ENCODE measurements around the gene ABCG1.

ABCG1 gene

DNA sequence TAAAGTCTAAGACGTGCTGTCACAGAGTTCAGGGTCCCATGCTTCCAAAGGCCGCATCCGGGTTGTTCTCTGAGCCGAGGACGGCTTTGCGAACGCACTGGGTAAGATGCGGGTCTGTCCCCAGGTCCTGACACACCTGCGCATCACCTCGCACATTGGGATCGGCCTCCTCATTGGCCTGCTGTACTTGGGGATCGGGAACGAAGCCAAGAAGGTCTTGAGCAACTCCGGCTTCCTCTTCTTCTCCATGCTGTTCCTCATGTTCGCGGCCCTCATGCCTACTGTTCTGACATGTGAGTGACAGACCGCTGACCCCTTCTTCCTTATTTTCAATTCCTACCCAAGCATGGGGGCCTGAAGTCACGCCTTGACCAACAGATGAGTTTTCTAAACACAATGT is 71.0 kb downstream of the ABCG1 start:
- no peak for ATAC-seq
- TF ChIP-seq SNAI2 (CRISPR knock-in tag; IDR thresholded peaks at IDR 0.05) (no peak), ARNTL (CRISPR knock-in tag; IDR thresholded peaks at IDR 0.05; ENCODE audit: borderline replicate concordance, low read depth) (no peak), ISL1 (CRISPR knock-in tag; IDR thresholded peaks at IDR 0.05) (no peak), ZFP30 (CRISPR knock-in tag; IDR thresholded peaks at IDR 0.05) (no peak), OSR1 (CRISPR knock-in tag; IDR thresholded peaks at IDR 0.05) (no peak), GLIS3 (CRISPR knock-in tag; IDR thresholded peaks at IDR 0.05) (no peak), BACH2 (CRISPR knock-in tag; IDR thresholded peaks at IDR 0.05; ENCODE audit: borderline replicate concordance) (no peak), CSDC2 (CRISPR knock-in tag; IDR thresholded peaks at IDR 0.05) (no peak), ESRRG (CRISPR knock-in tag; IDR thresholded peaks at IDR 0.05) (no peak), ZFP3 (CRISPR knock-in tag; IDR thresholded peaks at IDR 0.05) (no peak), ZC3H10 (CRISPR knock-in tag; IDR thresholded peaks at IDR 0.05) (no peak), ZNF565 (CRISPR knock-in tag; conservative IDR thresholded peaks at IDR 0.05; ENCODE audit: low read depth) (no peak), ZNF70 (CRISPR knock-in tag; IDR thresholded peaks at IDR 0.05) (no peak), PPARA (CRISPR knock-in tag; IDR thresholded peaks at IDR 0.05; ENCODE audit: borderline replicate concordance) (no peak)
- TF ChIP-seq, protein P1, sequence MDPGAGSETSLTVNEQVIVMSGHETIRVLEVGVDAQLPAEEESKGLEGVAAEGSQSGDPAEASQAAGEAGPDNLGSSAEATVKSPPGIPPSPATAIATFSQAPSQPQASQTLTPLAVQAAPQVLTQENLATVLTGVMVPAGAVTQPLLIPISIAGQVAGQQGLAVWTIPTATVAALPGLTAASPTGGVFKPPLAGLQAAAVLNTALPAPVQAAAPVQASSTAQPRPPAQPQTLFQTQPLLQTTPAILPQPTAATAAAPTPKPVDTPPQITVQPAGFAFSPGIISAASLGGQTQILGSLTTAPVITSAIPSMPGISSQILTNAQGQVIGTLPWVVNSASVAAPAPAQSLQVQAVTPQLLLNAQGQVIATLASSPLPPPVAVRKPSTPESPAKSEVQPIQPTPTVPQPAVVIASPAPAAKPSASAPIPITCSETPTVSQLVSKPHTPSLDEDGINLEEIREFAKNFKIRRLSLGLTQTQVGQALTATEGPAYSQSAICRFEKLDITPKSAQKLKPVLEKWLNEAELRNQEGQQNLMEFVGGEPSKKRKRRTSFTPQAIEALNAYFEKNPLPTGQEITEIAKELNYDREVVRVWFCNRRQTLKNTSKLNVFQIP (CRISPR knock-in tag; IDR thresholded peaks at IDR 0.05; ENCODE audit: borderline replicate concordance, low read depth): no peak

GRCh38 chr21:42290505-42290904 is 71.6 kb downstream of the ABCG1 start:
- ATAC-seq: no peak
- no peak for TF ChIP-seq OSR1 (CRISPR knock-in tag; IDR thresholded peaks at IDR 0.05)
- TF ChIP-seq, protein P2, sequence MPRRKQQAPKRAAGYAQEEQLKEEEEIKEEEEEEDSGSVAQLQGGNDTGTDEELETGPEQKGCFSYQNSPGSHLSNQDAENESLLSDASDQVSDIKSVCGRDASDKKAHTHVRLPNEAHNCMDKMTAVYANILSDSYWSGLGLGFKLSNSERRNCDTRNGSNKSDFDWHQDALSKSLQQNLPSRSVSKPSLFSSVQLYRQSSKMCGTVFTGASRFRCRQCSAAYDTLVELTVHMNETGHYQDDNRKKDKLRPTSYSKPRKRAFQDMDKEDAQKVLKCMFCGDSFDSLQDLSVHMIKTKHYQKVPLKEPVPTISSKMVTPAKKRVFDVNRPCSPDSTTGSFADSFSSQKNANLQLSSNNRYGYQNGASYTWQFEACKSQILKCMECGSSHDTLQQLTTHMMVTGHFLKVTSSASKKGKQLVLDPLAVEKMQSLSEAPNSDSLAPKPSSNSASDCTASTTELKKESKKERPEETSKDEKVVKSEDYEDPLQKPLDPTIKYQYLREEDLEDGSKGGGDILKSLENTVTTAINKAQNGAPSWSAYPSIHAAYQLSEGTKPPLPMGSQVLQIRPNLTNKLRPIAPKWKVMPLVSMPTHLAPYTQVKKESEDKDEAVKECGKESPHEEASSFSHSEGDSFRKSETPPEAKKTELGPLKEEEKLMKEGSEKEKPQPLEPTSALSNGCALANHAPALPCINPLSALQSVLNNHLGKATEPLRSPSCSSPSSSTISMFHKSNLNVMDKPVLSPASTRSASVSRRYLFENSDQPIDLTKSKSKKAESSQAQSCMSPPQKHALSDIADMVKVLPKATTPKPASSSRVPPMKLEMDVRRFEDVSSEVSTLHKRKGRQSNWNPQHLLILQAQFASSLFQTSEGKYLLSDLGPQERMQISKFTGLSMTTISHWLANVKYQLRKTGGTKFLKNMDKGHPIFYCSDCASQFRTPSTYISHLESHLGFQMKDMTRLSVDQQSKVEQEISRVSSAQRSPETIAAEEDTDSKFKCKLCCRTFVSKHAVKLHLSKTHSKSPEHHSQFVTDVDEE (CRISPR knock-in tag; IDR thresholded peaks at IDR 0.05): no peak
- no peak for TF ChIP-seq PPARA (CRISPR knock-in tag; IDR thresholded peaks at IDR 0.05; ENCODE audit: borderline replicate concordance)
- TF ChIP-seq ISL1 (CRISPR knock-in tag; IDR thresholded peaks at IDR 0.05): no peak
- TF ChIP-seq GLIS3 (CRISPR knock-in tag; IDR thresholded peaks at IDR 0.05): no peak
- no peak for TF ChIP-seq ZNF70 (CRISPR knock-in tag; IDR thresholded peaks at IDR 0.05)
- no peak for TF ChIP-seq ZFP30 (CRISPR knock-in tag; IDR thresholded peaks at IDR 0.05)
- TF ChIP-seq, protein P3, sequence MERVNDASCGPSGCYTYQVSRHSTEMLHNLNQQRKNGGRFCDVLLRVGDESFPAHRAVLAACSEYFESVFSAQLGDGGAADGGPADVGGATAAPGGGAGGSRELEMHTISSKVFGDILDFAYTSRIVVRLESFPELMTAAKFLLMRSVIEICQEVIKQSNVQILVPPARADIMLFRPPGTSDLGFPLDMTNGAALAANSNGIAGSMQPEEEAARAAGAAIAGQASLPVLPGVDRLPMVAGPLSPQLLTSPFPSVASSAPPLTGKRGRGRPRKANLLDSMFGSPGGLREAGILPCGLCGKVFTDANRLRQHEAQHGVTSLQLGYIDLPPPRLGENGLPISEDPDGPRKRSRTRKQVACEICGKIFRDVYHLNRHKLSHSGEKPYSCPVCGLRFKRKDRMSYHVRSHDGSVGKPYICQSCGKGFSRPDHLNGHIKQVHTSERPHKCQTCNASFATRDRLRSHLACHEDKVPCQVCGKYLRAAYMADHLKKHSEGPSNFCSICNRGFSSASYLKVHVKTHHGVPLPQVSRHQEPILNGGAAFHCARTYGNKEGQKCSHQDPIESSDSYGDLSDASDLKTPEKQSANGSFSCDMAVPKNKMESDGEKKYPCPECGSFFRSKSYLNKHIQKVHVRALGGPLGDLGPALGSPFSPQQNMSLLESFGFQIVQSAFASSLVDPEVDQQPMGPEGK (CRISPR knock-in tag; IDR thresholded peaks at IDR 0.05; ENCODE audit: borderline replicate concordance): no peak
- TF ChIP-seq TOX (CRISPR knock-in tag; IDR thresholded peaks at IDR 0.05; ENCODE audit: borderline replicate concordance): no peak
- TF ChIP-seq SNAI2 (CRISPR knock-in tag; IDR thresholded peaks at IDR 0.05): no peak

DNA sequence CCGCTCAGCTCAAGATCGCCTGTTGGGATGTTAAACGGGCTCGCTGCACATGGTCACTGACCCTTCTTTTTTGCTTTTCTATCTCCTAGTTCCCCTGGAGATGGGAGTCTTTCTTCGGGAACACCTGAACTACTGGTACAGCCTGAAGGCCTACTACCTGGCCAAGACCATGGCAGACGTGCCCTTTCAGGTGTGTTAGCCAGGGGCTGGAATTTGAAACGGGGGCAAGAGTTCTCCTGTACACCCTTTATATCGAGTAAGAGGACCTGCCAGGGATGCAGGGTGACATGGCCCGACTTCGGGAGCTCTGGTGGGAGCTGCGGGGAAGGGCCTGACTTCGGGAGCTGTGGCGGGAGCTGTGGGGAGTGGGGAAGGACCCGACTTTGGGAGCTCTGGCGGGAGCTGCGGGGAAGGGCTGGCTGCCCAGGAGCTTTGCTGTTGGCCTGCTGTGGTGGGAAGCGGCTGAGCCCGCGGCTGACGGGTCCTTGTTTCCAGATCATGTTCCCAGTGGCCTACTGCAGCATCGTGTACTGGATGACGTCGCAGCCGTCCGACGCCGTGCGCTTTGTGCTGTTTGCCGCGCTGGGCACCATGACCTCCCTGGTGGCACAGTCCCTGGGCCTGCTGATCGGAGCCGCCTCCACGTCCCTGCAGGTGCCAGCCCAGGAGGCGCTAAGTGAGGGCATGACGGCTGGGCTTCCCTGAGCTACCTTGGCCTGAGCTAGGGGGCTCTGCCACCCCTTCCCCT is 72.2 kb downstream of the ABCG1 start:
- no peak for ATAC-seq
- TF ChIP-seq, protein P2 (CRISPR knock-in tag; IDR thresholded peaks at IDR 0.05): no peak
- TF ChIP-seq BACH2 (CRISPR knock-in tag; IDR thresholded peaks at IDR 0.05; ENCODE audit: borderline replicate concordance) (no peak), ZNF565 (CRISPR knock-in tag; conservative IDR thresholded peaks at IDR 0.05; ENCODE audit: low read depth) (no peak), ISL1 (CRISPR knock-in tag; IDR thresholded peaks at IDR 0.05) (no peak), ZFP3 (CRISPR knock-in tag; IDR thresholded peaks at IDR 0.05) (no peak), OSR1 (CRISPR knock-in tag; IDR thresholded peaks at IDR 0.05) (no peak), ESRRG (CRISPR knock-in tag; IDR thresholded peaks at IDR 0.05) (no peak), ZC3H10 (CRISPR knock-in tag; IDR thresholded peaks at IDR 0.05) (no peak), GLIS3 (CRISPR knock-in tag; IDR thresholded peaks at IDR 0.05) (no peak), RARB (CRISPR knock-in tag; IDR thresholded peaks at IDR 0.05) (no peak), ZNF8 (CRISPR knock-in tag; IDR thresholded peaks at IDR 0.05) (no peak), TOX (CRISPR knock-in tag; IDR thresholded peaks at IDR 0.05; ENCODE audit: borderline replicate concordance) (no peak)
- TF ChIP-seq, protein P4, sequence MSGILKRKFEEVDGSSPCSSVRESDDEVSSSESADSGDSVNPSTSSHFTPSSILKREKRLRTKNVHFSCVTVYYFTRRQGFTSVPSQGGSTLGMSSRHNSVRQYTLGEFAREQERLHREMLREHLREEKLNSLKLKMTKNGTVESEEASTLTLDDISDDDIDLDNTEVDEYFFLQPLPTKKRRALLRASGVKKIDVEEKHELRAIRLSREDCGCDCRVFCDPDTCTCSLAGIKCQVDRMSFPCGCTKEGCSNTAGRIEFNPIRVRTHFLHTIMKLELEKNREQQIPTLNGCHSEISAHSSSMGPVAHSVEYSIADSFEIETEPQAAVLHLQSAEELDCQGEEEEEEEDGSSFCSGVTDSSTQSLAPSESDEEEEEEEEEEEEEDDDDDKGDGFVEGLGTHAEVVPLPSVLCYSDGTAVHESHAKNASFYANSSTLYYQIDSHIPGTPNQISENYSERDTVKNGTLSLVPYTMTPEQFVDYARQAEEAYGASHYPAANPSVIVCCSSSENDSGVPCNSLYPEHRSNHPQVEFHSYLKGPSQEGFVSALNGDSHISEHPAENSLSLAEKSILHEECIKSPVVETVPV (CRISPR knock-in tag; IDR thresholded peaks at IDR 0.05): no peak
- TF ChIP-seq, protein P3 (CRISPR knock-in tag; IDR thresholded peaks at IDR 0.05; ENCODE audit: borderline replicate concordance): no peak
- TF ChIP-seq, protein P1 (CRISPR knock-in tag; IDR thresholded peaks at IDR 0.05; ENCODE audit: borderline replicate concordance, low read depth): no peak

Data from SK-N-SH treated with all-trans-retinoic acid at 6 μM for 48 hours (cell line).